WI38 (cell line): ENCODE results near the gene CD6.

ENCODE experiments used
- H3K4me3 ChIP-seq: 2 replicates; pipeline ENCODE4 v1.5.1; 2011; ENCODE audit warnings: low read depth, mild to moderate bottlenecking, control low read depth, low read length
- TF ChIP-seq, protein P1 (sequence below): IDR thresholded peaks from 2 replicates; pipeline ENCODE4 v1.5.1; 2012; ENCODE audit warnings: low read depth, mild to moderate bottlenecking, control low read depth, low read length

Gene CD6

DNA sequence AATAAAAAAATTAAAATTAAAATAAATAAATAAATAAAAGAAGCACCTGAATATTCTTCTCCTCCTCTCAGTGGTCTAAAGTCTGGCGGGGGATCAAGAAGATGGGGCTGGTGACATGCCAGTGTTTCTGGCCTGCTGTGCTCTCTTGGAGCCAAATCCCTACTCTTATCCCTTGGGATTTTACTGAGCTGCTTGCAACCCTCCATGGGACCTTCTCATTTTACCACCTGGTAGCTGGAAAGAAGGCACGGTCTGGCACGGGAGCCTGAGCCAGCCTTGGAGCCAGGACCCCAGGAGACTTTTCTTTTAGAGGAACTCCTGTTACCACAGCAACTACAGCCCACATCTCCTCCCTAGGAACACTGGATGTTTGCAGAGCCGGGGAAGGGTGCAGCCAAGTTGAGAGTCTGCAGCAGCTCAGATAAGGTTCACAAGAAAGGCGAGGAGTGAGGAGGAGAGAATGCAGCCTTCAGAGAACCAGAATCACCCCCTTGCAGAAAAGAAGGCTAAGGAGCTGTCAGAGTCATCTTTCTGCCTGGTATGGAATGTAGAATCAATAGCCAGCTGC is 21.4 kb downstream of the CD6 start:
- TF ChIP-seq, protein P1, sequence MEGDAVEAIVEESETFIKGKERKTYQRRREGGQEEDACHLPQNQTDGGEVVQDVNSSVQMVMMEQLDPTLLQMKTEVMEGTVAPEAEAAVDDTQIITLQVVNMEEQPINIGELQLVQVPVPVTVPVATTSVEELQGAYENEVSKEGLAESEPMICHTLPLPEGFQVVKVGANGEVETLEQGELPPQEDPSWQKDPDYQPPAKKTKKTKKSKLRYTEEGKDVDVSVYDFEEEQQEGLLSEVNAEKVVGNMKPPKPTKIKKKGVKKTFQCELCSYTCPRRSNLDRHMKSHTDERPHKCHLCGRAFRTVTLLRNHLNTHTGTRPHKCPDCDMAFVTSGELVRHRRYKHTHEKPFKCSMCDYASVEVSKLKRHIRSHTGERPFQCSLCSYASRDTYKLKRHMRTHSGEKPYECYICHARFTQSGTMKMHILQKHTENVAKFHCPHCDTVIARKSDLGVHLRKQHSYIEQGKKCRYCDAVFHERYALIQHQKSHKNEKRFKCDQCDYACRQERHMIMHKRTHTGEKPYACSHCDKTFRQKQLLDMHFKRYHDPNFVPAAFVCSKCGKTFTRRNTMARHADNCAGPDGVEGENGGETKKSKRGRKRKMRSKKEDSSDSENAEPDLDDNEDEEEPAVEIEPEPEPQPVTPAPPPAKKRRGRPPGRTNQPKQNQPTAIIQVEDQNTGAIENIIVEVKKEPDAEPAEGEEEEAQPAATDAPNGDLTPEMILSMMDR = no peak
- H3K4me3 ChIP-seq = no peak overlapping the region

- TF ChIP-seq, protein P1 = no peak
- H3K4me3 ChIP-seq = no peak overlapping the region
Observed at GRCh38 chr11:60993615-60994014, 22.1 kb downstream of the CD6 start.

DNA sequence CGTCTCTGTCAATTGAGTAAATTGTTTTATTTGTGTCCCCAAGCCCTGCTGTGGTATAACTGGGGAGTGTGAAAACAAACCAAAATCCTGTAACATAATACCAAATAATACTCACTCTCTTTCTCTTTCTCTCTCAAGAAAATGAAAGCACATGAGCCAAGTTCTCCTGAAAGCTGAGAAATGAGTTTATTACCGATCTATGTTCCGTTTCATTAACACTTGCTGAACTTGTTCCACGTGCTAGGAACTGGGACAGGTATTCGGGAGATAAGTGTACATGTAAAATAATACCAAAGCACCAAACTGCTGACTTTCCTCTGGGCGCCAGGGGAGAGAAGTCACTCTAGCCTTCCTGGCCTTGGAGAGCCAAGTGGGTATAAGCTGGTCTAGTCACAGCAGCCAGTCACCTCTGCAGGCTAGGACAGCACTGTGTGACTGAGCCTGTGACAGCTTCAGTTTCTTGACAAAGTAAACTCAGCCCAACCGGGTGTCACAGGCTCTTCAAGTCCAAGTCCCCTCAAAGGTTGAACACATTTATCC is 23.1 kb downstream of the CD6 start:
- no peak overlapping the region for H3K4me3 ChIP-seq
- TF ChIP-seq, protein P1 = no peak

- TF ChIP-seq, protein P1 = no peak
Observed at GRCh38 chr11:60995798-60996197, 24.3 kb downstream of the CD6 start.

GRCh38 chr11:60996381-60997138 is 25.1 kb downstream of the CD6 start:
- TF ChIP-seq, protein P1 = no peak
- H3K4me3 ChIP-seq = no peak overlapping the region

More at GRCh38 chr11:60995798-60996197, 24.3 kb downstream of the CD6 start:
- no peak overlapping the region for H3K4me3 ChIP-seq

DNA sequence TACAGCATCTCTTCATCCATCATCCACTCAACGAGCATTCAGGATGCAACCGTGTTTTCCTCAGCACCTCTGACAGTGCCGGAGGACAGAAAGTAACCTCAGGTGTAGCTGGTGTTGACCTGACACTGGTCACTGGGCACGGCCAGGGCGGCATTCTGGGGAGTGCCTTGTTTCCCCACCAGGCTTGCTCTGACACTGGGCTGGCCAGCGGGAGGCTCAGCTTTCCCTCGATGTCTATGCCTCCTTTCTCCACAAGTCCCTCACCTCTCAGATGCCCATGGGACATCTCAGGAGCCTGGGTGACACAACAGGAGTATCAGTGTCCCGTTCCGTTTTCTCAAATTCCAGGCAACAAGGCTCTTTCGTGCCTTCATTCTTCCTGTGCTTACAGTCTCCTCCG is 28.9 kb downstream of the CD6 start:
- no peak overlapping the region for H3K4me3 ChIP-seq
- TF ChIP-seq, protein P1 = no peak

GRCh38 chr11:61001931-61002330 is 30.5 kb downstream of the CD6 start:
- TF ChIP-seq, protein P1 = no peak

More at GRCh38 chr11:61001931-61002330, 30.5 kb downstream of the CD6 start:
- H3K4me3 ChIP-seq = no peak overlapping the region
